GM20431 (cell line): ENCODE measurements around the gene PDE3A.
"Not testable (repeated sequence)": the region's sequence is repeated elsewhere in the genome, so short reads cannot be mapped to it uniquely, and the experiment has no call there.

Source experiments
- in situ Hi-C: fragments of 300-500 bp; cut with MseI, MboI; formaldehyde crosslinking; loops from one replicate; pipeline ENCODE4 v1.15.0; 2020; ENCODE audit warnings: low sequenced_read_pairs; ENCODE audit not compliant: unreplicated experiment

Gene PDE3A

GRCh38 chr12:20372326-20373096 is 4.2 kb downstream of the PDE3A start:
- in situ Hi-C loops, result no loop called here

GRCh38 chr12:20374795-20375194 is 6.5 kb downstream of the PDE3A start:
- in situ Hi-C loops, result no loop called here

GRCh38 chr12:20375560-20375959 is 7.2 kb downstream of the PDE3A start:
- in situ Hi-C loops, result no loop called here

GRCh38 chr12:20376984-20377383 is 8.6 kb downstream of the PDE3A start:
- in situ Hi-C loops, result no loop called here

- in situ Hi-C loops, result no loop called here
Observed at GRCh38 chr12:20377750-20378149, 9.4 kb downstream of the PDE3A start.

GRCh38 chr12:20382117-20382516 is 13.8 kb downstream of the PDE3A start:
- in situ Hi-C loops, result no loop called here

- in situ Hi-C loops, result no loop called here
Observed at GRCh38 chr12:20383612-20384011, 15.3 kb downstream of the PDE3A start.

- in situ Hi-C loops, result not testable (repeated sequence)
Observed at GRCh38 chr12:20384836-20385235, 16.5 kb downstream of the PDE3A start.

- in situ Hi-C loops, result no loop called here
Observed at GRCh38 chr12:20390846-20391245, 22.5 kb downstream of the PDE3A start.

- in situ Hi-C loops, result no loop called here
Observed at GRCh38 chr12:20392339-20392738, 24.0 kb downstream of the PDE3A start.

GRCh38 chr12:20393707-20394106 is 25.4 kb downstream of the PDE3A start:
- in situ Hi-C loops, result no loop called here

- in situ Hi-C loops, result no loop called here
Observed at GRCh38 chr12:20395791-20396550, 27.6 kb downstream of the PDE3A start.

GRCh38 chr12:20398686-20399085 is 30.3 kb downstream of the PDE3A start:
- in situ Hi-C loops, result no loop called here

- in situ Hi-C loops, result no loop called here
Observed at GRCh38 chr12:20400003-20400402, 31.7 kb downstream of the PDE3A start.

GRCh38 chr12:20403230-20403629 is 34.9 kb downstream of the PDE3A start:
- in situ Hi-C loops, result no loop called here

GRCh38 chr12:20404576-20405346 is 36.4 kb downstream of the PDE3A start:
- in situ Hi-C loops, result no loop called here

GRCh38 chr12:20409607-20410377 is 41.5 kb downstream of the PDE3A start:
- in situ Hi-C loops, result no loop called here

GRCh38 chr12:20410734-20411133 is 42.4 kb downstream of the PDE3A start:
- in situ Hi-C loops, result no loop called here

GRCh38 chr12:20411345-20411744 is 43.0 kb downstream of the PDE3A start:
- in situ Hi-C loops, result no loop called here

- in situ Hi-C loops, result no loop called here
Observed at GRCh38 chr12:20415028-20415427, 46.7 kb downstream of the PDE3A start.
